Karpas-422 (cell line): Measurements from ENCODE around the gene GPR61. TPM values are rescaled to one million over a fixed set of nuclear protein-coding genes. Genes with fewer than 3 reads are reported as not detected.
A peak's percentile ranks its signal among the peaks of the same experiment; 100 is the strongest.

Experiments
- DNase-seq: peaks from one replicate; pipeline ENCODE4 v3.0.0-alpha.2; 2015
- H2AFZ ChIP-seq: fragments of 200-600 bp; sonication (generic); 2 replicates; pipeline ENCODE4 v1.6.1; 2014; ENCODE audit warnings: antibody characterized with exemption, low read length, mixed read lengths
- H3K27ac ChIP-seq: fragments of 200-600 bp; sonication (generic); 2 replicates; pipeline ENCODE4 v1.5.1; 2014; ENCODE audit warnings: mild to moderate bottlenecking, low read length, moderate library complexity
- H3K27me3 ChIP-seq: fragments of 200-600 bp; sonication (generic); 2 replicates; pipeline ENCODE4 v1.6.1; 2014; ENCODE audit warnings: low read length, mixed read lengths
- H3K36me3 ChIP-seq: fragments of 200-600 bp; sonication (generic); 2 replicates; pipeline ENCODE4 v1.6.1; 2014; ENCODE audit warnings: low read length, mixed read lengths; ENCODE audit not compliant: insufficient read depth
- H3K4me1 ChIP-seq: fragments of 200-600 bp; sonication (generic); 2 replicates; pipeline ENCODE4 v1.6.1; 2014; ENCODE audit warnings: mild to moderate bottlenecking, low read length, mixed read lengths
- H3K4me2 ChIP-seq: fragments of 200-600 bp; sonication (generic); 2 replicates; pipeline ENCODE4 v1.6.1; 2014; ENCODE audit warnings: low read length, low read depth, mild to moderate bottlenecking; ENCODE audit not compliant: poor library complexity, severe bottlenecking
- H3K4me3 ChIP-seq: fragments of 200-600 bp; sonication (generic); 2 replicates; pipeline ENCODE4 v1.5.1; 2014; ENCODE audit warnings: mild to moderate bottlenecking, antibody characterized with exemption, low read length, mixed read lengths
- H3K79me2 ChIP-seq: fragments of 200-600 bp; sonication (generic); 2 replicates; pipeline ENCODE4 v1.6.1; 2014; ENCODE audit warnings: mild to moderate bottlenecking, low read length, mixed read lengths
- H3K9ac ChIP-seq: fragments of 200-600 bp; sonication (generic); 2 replicates; pipeline ENCODE4 v1.6.0; 2014; ENCODE audit warnings: low read length
- H3K9me2 ChIP-seq: fragments of 200-600 bp; sonication (generic), shearing (Covaris generic); replicated peaks from 2 replicates; pipeline ENCODE4 v1.6.0; 2014; ENCODE audit warnings: mild to moderate bottlenecking, low read length, moderate library complexity; ENCODE audit not compliant: insufficient read depth
- H3K9me3 ChIP-seq: fragments of 300-700, 200-600 bp; sonication (generic); 2 replicates; pipeline ENCODE4 v1.6.1; 2014; ENCODE audit warnings: low read length, mixed read lengths
- H4K20me1 ChIP-seq: fragments of 200-600 bp; sonication (generic); 2 replicates; pipeline ENCODE4 v1.6.1; 2014; ENCODE audit warnings: mild to moderate bottlenecking, antibody characterized with exemption, low read length, low read depth; ENCODE audit not compliant: insufficient read depth
- total RNA-seq: library from RNA; depleted of rRNA; stranded (reverse); fragments of >200 nt; shearing (Covaris generic); gene quantifications from 2 replicates; pipeline ENCODE4 v1.2.3, GENCODE V29; 2014; ENCODE audit warnings: low replicate concordance

GPR61 gene
- total RNA-seq, 1 experiment from 2014 or later = not detected

DNA sequence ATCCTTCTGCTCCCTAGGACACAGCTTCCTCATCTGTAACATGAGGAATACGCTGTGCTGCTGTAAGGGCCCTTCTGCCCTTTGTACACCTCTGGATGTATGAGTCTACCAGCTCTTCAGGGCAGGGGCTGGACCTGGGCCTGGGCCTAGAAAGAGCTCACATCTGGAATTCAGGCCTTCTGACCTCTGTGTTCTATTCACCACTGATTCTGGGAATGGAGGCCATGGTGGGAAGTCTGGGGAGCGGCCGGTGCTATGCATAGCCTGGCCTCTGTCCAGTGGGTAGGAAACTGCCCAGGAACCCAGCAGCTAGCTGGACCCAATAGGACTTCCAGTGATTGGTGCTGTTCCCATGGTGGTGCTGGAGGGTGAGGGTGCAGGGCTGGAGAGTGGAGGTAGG is 11.0 kb upstream of the GPR61 start:
- H3K36me3 ChIP-seq = no peaks in the 10 kb centered on the region
- no peak overlapping the region for H3K4me2 ChIP-seq
- DNase-seq = no peak
- H3K4me1 ChIP-seq = peaks cover 29% of the 10 kb centered on the region
- no peaks in the 10 kb centered on the region for H3K27me3 ChIP-seq
- H4K20me1 ChIP-seq = no peaks in the 10 kb centered on the region
- H3K27ac ChIP-seq = no peak overlapping the region
- no peak overlapping the region for H3K4me3 ChIP-seq
- H2AFZ ChIP-seq = no peak overlapping the region
- no peaks in the 10 kb centered on the region for H3K9me3 ChIP-seq
- no peaks in the 10 kb centered on the region for H3K79me2 ChIP-seq
- no peaks in the 10 kb centered on the region for H3K9me2 ChIP-seq
- no peak overlapping the region for H3K9ac ChIP-seq

DNA sequence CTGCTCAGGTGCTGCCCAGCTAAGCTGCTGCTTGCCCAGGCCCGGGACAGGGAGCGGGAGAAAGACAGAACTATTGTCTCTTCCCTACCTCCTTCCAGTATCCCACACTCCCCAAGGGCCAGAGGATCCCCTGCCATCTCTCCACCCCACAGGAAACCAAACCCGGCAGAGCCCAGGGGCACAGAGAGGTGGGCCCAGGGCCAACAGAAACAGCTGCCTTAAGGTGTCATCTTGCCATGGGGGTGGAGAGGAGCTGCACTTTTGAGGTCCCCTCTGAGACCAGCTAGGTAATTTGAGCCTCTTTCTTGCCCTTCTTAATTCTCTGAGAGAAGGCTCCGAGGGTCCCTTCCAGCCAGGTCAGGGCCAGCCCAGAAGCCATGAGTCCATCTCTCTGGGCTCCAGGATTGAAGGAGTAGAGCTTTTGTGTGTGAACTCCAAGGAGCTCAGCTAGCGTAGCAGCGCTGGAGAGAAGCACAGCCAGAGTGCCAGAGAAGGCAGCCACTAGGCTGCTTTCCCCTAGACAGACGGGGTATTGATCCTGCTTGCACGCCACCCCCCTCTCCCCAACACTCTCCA is 9.7 kb upstream of the GPR61 start:
- Histone ChIP-seq H3K79me2 (no peaks in the 10 kb centered on the region), H3K4me2 (peak overlapping the region; percentile 62), H3K27ac (no peak overlapping the region), H3K4me1 (peaks cover 29% of the 10 kb centered on the region), H2AFZ (no peak overlapping the region), H3K36me3 (no peaks in the 10 kb centered on the region), H3K4me3 (peak overlapping the region; percentile 46; the same call in 1 of the 2 replicates), H3K9me3 (no peaks in the 10 kb centered on the region), H4K20me1 (no peaks in the 10 kb centered on the region), H3K9me2 (no peaks in the 10 kb centered on the region), H3K9ac (peak overlapping the region; percentile 37), H3K27me3 (no peaks in the 10 kb centered on the region)
- DNase-seq = peak; percentile 76

DNA sequence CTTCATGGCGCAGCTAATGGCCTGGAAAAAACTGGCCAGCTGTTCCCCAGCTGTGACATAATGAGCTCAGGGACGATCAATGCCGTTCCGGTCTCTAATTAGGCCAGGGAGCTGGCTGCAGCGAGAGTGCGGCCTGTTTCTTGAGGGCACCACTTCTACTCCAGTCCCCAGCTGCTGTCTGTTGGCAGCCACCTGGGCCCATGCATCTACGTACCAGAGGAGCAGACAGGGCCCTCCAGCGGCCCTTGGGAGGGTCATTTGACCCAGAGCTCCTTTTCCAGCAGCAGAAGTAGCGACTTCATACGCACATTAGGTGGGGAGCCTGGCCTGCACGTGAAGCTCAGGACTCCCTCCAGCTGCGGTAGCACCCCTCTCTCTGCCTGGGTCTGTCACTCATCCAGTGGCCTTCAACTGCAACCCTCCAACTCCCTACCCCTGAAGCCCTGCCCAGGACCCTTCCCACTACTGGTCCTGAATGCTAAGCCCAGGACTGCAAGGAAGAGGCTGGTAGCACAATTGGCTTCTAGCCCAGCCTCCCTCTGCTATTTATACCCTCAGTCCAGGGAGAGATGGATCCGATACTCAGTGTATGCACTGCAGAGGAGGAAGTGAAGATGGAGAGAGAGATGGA is 9.1 kb upstream of the GPR61 start:
- Histone ChIP-seq H3K4me1 (peaks cover 29% of the 10 kb centered on the region), H4K20me1 (no peaks in the 10 kb centered on the region), H3K79me2 (no peaks in the 10 kb centered on the region), H3K36me3 (no peaks in the 10 kb centered on the region), H3K27ac (no peak overlapping the region), H3K9me2 (no peaks in the 10 kb centered on the region), H3K9ac (no peak overlapping the region; the same call in 1 of the 2 replicates), H3K9me3 (no peaks in the 10 kb centered on the region), H3K4me3 (no peak overlapping the region), H3K4me2 (peak overlapping the region; percentile 62), H3K27me3 (no peaks in the 10 kb centered on the region), H2AFZ (no peak overlapping the region)
- DNase-seq = no peak

DNA sequence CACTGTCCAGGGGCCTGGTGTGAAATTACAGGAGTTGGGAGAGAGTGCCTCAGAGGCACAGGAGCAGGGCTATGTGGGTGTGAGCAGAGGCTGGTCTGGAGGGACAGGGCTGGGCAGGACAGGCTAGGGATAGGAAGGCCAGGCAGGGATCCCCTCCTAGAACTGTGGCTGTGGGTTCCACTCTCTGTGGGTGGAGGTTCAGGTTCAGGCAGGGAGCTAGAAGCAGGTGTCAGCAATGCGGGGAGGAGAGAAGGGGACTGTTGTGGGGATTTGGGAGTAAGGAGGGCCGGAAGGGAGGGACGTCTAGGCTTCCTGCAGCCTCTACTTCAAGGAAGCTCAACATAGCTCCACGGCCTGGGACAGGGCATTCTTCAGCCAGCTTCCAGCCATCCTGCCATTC is 8.3 kb upstream of the GPR61 start:
- Histone ChIP-seq H3K4me1 (peaks cover 29% of the 10 kb centered on the region), H3K9me3 (no peaks in the 10 kb centered on the region), H2AFZ (no peak overlapping the region), H3K9ac (no peak overlapping the region), H4K20me1 (no peaks in the 10 kb centered on the region), H3K27me3 (no peaks in the 10 kb centered on the region), H3K36me3 (no peaks in the 10 kb centered on the region), H3K27ac (no peak overlapping the region), H3K79me2 (no peaks in the 10 kb centered on the region), H3K4me2 (no peak overlapping the region), H3K9me2 (no peaks in the 10 kb centered on the region), H3K4me3 (no peak overlapping the region)
- DNase-seq = no peak

DNA sequence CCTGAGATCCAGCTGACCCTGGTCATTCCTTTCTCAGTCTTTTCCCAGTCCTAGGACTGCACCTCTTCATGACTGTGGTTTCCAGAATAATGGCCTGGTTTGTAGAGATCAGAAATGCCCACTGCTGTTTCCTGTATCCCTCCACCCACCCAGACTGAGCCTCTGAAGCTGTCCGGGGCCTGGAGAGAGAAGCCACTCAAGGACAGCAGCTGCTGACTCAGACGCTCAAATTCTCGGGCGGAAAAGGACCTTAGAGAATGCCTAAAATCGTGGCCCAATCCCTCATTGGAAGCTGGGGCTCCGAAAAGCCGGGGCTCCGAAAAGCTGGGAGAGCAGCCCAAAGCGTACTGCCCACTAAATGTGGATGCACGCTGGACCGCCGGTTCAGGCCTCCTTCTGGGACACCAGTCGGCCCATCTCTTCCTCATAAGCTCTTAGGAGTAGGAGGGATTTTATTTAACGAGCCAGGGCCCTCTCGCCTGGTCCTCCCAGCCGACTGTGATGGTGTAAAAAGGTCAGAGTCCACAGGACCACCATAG is 7.8 kb upstream of the GPR61 start:
- no peak overlapping the region for H2AFZ ChIP-seq
- H3K4me2 ChIP-seq = peak overlapping the region; percentile 69
- no peaks in the 10 kb centered on the region for H3K9me3 ChIP-seq
- no peaks in the 10 kb centered on the region for H4K20me1 ChIP-seq
- no peak for DNase-seq
- H3K4me1 ChIP-seq = peaks cover 29% of the 10 kb centered on the region
- no peaks in the 10 kb centered on the region for H3K27me3 ChIP-seq
- H3K36me3 ChIP-seq = no peaks in the 10 kb centered on the region
- H3K9ac ChIP-seq = no peak overlapping the region
- H3K27ac ChIP-seq = no peak overlapping the region
- no peaks in the 10 kb centered on the region for H3K9me2 ChIP-seq
- H3K79me2 ChIP-seq = no peaks in the 10 kb centered on the region
- H3K4me3 ChIP-seq = no peak overlapping the region

DNA sequence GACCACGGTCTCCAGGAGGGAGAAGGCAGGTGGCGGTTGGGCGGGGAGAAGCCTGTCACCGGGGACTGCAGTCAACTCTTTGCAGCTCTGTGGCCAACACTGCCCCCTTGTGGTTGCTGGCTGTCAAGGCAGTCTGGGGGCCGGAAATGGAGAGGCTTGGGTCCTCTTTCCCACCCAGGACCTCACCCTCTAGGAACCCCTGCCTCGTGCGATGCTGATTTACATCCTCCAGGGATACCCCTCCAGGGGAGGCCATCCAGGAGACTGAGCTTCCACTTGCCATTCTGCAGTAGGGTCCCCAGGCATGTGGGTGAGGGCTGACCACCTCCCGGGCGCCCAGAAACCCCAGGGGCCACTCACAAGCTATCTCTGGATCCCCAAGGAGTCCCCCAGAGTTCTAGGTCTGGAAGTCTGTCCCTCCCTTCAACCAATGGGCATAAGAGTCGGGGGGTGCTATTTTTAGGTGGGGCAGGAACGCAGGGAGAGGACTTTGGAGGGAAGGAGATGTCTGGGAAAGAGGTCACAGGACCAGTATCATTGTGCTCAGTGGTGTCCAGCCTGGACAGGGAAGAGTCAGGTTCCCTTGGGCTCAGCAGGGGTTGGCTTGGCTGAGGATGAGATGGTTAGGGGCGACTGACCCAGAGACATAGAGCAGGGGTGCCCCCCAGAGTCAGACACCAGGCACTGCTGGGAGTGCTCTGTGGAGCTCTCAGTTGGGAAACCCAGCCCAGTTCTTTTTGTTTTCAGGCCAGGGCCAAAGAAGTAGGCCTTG is 7.1 kb upstream of the GPR61 start:
- Histone ChIP-seq H3K9ac (peak overlapping the region; percentile 60), H3K4me2 (peak overlapping the region; percentile 69), H3K9me2 (no peaks in the 10 kb centered on the region), H3K4me1 (peaks cover 29% of the 10 kb centered on the region), H3K79me2 (no peaks in the 10 kb centered on the region), H3K27me3 (no peaks in the 10 kb centered on the region), H3K27ac (no peak overlapping the region), H3K36me3 (no peaks in the 10 kb centered on the region), H3K9me3 (no peaks in the 10 kb centered on the region), H2AFZ (peak overlapping the region; percentile 93), H3K4me3 (peak overlapping the region; percentile 50; the same call in 1 of the 2 replicates), H4K20me1 (no peaks in the 10 kb centered on the region)
- DNase-seq = peak; percentile 94

DNA sequence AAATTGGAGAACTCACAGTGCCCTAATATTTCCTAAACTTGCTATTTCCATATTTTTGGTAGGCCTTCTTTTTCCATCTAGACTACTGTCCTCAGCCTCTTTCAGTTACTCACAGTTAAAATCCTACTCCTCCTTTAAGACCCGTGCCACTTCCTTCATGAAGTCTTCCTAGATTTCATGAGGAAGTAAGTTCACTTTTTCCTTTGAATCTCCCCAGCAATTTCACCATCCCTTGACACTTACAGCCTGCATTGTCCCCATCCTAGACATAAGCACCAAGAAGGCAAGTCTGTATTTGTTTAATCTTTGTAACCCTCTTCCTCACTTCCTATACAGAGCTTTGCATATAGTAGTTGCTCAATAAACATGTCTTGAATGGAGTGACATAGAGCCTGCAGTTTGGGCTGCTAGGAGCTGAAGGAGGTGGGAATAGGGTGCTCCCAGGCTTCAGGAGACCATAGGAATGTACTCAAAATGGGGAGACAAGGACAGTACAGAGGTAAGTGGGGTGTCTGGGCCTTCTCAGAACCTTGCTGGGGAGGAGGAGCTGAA is 5.3 kb upstream of the GPR61 start:
- no peak for DNase-seq
- no peak overlapping the region for H2AFZ ChIP-seq
- no peak overlapping the region for H3K9ac ChIP-seq
- H3K27ac ChIP-seq = no peak overlapping the region
- no peaks in the 10 kb centered on the region for H3K9me2 ChIP-seq
- H3K36me3 ChIP-seq = no peaks in the 10 kb centered on the region
- no peak overlapping the region for H3K4me2 ChIP-seq
- no peaks in the 10 kb centered on the region for H3K27me3 ChIP-seq
- no peaks in the 10 kb centered on the region for H3K79me2 ChIP-seq
- no peaks in the 10 kb centered on the region for H4K20me1 ChIP-seq
- peaks cover 27% of the 10 kb centered on the region for H3K4me1 ChIP-seq
- no peaks in the 10 kb centered on the region for H3K9me3 ChIP-seq
- no peak overlapping the region for H3K4me3 ChIP-seq

DNA sequence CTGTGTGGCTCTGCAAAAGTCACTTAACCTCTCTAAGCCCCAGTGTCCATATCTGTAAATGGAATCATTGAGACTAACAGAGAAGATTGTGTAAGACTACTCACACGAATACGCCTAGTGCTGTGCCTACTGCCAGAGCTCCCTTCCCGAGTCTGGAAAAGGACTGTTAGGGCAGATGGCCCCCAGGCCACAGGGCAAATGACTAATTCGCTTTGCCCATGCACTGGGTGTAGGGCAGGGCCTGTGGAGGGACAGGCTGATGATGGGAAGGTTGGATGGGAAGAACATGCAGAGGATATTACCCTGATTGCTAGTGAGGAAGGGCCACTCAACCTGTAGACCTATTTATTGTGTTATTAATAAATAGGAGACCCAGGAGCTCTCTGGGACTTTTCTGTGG is 4.2 kb upstream of the GPR61 start:
- Histone ChIP-seq H3K27ac (no peak overlapping the region), H3K4me3 (no peak overlapping the region), H3K36me3 (no peaks in the 10 kb centered on the region), H3K4me1 (peaks cover 16% of the 10 kb centered on the region), H3K9ac (no peak overlapping the region), H3K9me2 (no peaks in the 10 kb centered on the region), H3K27me3 (no peaks in the 10 kb centered on the region), H3K79me2 (no peaks in the 10 kb centered on the region), H2AFZ (no peak overlapping the region), H3K9me3 (no peaks in the 10 kb centered on the region), H4K20me1 (no peaks in the 10 kb centered on the region), H3K4me2 (no peak overlapping the region)
- no peak for DNase-seq
